Left hindlimb (tissue), 1 donor: ENCODE data around the gene PAWR.
"Not testable (repeated sequence)": the region's sequence is repeated elsewhere in the genome, so short reads cannot be mapped to it uniquely, and the experiment has no call there.

Source experiments
- DNase-seq: peaks from one replicate; pipeline ENCODE4 v3.0.0-alpha.2; 2018

The PAWR gene

GRCh38 chr12:79644274-79645234, 46.2 kb downstream of the PAWR start:
- no peak for DNase-seq

- DNase-seq, result no peak
Observed at GRCh38 chr12:79643821-79644220, 46.9 kb downstream of the PAWR start.

DNA sequence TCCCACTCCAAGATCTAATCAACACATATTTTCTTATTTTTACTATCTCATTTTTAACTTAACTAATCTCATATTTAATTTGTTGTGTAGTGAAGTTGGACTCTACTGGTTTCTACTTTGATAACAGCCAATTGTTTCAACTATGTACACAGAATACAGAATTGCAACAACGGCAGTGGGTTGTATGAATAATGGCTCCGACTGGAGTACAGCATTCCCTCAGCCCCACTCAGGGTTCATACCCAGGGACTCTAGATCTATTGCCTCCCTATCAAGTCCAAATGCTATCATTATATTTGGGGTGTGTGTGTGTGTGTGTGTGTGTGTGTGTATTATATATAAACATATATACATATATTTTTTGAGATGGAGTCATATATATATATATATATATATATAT, 52.3 kb downstream of the PAWR start:
- DNase-seq, result no peak

- DNase-seq, result no peak
Observed at GRCh38 chr12:79637093-79637492, 53.7 kb downstream of the PAWR start.

DNA sequence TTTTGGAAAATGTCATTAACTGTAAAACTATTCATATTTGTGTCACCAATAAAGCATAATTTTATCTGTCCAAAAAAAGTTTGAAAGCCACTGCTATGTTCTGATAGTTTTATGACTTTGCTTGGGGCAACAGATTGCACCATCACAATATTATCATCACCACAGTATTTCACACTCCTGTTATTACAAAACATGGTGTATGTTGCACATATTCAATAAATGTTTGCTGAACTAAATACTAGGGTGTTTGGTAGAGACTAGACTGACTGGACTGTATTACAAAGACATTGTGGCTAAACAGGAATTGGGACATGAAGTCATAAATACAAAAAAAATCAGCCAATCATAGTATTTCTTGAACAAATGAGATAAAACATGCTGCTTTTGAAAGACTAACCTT, 55.1 kb downstream of the PAWR start:
- no peak for DNase-seq

DNA sequence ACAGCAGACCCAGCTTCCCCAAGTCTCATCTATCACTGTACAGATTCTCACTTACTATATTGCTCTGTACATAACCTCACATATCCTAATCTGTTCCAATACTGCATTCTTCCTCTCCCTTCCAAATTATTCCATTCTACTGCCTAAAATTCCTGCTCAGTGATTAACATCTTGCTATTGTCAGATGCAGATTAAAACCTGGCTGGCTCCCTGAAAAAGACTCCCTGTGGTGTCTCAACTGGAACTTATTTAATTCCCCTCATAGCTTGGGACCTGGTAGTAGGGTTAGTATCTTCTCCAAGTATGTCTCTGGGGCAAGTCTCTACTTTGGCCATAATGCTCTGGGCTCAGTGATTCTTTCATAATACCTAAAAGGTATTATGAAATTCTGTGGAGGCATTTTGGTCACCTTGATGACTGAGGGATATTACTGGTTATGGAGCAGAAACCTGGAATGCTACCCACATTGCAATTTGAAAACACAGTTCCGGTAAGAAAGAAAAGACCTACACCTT, 55.8 kb downstream of the PAWR start:
- no peak for DNase-seq

- DNase-seq, result no peak
Observed at GRCh38 chr12:79629561-79629960, 61.2 kb downstream of the PAWR start.

GRCh38 chr12:79626735-79627134, 64.0 kb downstream of the PAWR start:
- not testable (repeated sequence) for DNase-seq

DNA sequence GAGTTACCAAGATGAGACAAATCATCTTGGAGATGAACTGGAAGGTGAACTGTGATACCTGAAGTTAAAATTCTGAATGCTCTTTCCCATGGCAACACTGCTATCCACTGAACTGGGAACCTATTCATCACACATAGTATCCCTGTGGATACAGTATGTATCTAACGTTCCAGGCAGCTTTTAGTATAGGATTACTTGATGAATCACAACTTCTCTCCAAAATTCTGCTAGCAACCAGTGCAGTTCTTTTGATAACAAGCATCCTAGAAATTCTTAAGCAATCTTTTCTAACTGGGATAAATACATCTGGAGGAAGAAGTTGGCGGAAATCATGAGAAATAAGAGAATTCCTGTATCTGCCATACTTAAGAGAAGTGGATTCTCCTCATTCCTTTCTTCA, 66.4 kb downstream of the PAWR start:
- DNase-seq, result no peak

DNA sequence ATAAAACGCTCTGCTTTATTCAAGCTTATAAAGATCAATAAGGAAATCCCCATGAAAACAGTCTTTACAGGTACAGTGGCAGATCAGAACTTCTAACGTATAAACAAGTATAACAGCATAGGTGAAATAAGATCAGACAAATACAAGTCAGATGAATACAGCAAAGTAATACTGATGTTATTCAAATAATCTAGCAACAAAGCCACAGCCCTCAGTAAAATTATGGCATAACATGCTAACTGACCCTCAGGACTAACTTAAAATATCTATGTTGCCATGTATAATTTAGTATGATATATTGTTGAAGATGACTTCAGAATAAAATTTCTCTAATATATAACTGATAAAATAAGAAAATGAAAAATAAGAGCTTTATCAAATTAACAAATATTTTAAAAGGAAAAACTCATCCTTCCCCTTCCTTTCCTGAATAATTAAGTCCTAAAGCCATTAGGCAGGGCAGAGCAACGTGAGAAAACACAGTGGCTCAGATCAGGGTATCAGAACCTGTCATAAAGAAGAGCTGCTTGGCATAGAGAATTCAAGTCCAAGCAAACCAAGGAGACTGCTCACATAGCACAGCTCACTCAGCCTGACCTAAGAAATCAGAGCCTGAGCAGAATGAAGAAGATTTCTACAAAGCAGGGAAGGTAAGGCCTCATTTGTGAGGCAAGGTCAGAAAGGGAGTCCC, 70.7 kb downstream of the PAWR start:
- DNase-seq, result no peak

DNA sequence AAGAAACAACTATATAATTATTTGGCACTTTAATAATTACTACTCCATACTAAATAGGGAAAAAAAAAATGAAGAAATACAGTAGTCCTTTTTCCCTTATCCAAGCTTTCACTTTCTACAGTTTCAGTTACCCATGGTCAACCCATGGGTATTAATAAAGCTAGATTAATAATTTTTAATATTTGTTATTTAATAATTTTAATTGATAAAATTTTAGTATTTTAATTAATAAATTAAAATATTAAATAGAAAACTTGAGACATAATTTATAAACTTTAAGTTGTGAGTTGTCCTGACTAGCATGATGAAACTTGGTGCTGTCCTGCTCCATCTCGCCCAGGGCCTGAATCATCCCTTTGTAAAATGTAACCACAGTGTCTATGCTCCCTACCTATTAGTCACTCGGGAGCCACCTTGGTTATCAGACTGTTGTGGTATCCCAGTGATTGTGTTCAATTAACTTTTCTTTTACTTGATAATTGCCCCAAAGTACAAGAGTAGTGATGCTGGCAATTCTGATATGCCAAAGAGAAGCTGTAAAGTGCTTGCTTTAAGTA, 71.8 kb downstream of the PAWR start:
- no peak for DNase-seq

DNA sequence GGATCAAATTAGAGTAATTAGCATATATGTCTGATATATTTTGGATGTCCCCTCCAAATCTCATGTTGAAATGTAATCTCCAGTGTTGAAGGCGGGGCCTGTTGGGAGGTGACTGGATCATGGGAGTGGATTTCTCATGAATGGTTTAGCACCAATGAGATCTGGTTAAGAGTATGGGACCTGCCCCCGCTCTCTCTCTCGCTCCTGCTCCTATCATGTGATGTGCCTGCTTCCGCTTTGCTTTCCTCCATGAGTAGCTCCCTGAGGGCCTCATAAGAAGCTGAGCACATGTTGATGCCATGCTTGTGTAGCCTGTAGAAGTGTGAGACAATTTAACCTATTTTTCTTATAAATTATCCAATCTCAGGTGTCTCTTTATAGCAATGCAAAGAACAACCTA, 73.1 kb downstream of the PAWR start:
- no peak for DNase-seq

DNA sequence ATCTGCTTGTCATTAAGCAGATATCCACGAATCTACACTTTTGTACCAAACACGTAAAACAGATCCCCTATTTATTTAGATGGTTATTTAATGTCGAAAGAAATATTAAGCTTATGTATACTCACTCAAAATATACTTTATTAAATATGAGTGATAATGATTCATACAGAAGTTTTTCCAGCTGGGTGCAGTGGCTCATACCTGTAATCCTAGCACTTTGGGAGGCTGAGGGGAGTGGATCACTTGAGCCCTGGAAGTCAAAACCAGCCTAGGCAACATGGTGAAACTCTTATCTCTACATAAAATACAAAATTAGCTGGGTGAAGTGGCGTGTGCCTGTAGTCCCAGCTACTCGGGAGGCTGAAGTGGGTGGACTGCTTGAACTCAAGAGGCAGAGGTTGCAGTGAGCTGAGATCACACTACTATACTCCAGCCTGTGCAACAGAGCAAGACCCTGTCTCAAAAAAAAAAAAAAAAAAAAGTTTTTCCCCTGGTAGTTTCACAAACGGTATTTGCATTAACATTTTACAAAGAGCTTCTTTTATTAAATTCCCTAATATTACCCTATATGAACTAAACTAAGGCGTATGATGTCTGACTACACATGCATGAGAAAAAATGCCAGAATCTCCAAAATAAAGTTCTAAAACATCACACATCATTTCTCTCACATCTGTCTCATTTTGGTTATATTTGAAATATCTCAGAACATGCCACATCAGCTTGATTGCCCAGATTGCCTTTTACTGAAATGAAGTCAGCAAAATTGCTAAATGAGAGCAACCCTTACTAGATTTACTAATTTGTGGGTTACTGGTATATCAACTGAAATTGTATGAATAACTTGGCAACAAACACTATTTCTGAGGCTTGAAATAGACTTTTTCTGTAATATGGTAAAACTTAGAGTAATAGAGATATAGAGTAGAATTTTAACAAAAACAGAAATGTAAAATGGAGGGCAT, 74.9 kb downstream of the PAWR start:
- DNase-seq, result no peak

GRCh38 chr12:79614730-79615129, 76.0 kb downstream of the PAWR start:
- DNase-seq, result no peak

DNA sequence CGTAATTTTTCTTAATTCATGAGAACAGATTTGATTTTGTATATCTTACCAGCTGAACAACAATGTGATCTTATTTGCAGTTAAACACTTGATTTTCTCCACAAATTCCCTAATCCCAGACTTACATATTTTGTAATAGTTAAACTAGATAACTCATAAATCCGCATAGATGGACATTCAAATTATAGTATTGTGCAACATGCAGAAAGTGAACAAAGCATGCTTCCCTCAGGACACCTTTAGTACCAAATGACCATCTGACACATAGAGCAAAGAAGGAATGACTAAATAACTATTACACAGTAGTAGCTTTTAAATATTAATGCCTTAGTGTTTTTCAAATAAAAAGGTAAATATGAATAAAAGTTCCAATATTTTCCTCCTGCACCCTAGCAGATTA, 88.9 kb downstream of the PAWR start:
- DNase-seq, result no peak

- no peak for DNase-seq
Observed at GRCh38 chr12:79597910-79598309, 92.9 kb downstream of the PAWR start.

DNA sequence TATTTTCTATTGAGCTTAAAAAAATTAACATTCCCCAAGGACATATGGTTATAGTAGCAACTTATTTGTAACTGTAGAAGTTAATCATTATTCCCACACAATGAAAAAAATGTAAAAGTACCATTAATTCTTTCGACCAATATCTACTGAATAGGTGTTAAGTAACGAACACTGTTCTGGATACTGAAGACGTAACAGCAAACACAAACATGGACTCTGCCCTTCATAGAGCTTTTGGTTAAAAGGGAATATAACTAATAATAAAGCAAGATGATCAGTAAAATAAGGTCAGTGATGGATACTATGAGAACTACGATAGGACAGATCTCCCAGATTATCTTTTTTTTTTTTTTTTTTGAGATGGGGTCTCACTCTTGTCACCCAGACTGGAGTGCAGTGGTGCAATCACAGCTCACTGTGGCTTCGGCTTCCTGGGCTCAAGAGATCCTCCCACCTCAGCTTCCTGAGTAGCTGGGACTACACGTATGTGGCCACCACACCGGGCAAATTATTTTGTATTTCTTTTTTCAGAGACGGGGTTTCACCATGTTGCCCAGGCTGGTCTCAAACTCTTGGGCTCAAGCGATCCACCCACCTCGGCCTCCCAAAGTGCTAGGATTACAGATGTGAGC, 93.9 kb downstream of the PAWR start:
- no peak for DNase-seq

DNA sequence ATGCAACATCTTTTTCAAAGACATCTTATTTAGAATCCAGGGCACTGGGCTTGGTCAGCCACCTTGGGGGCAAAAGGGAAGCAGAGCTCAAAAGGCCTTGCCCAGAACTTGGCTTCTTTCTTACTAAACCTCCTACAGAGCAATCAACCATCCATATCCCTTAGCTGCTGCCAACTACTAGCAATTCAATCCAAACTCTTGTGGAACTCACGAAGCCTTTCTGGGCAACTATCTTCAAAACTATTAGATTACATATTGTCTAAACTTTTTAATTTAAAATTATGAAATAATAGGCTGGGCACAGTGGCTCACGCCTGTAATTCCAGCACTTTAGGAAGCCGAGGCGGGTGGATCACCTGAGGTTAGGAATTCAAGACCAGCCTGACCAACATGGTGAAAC, 95.5 kb downstream of the PAWR start:
- DNase-seq, result no peak

GRCh38 chr12:79592865-79593264, 97.9 kb downstream of the PAWR start:
- DNase-seq, result no peak

DNA sequence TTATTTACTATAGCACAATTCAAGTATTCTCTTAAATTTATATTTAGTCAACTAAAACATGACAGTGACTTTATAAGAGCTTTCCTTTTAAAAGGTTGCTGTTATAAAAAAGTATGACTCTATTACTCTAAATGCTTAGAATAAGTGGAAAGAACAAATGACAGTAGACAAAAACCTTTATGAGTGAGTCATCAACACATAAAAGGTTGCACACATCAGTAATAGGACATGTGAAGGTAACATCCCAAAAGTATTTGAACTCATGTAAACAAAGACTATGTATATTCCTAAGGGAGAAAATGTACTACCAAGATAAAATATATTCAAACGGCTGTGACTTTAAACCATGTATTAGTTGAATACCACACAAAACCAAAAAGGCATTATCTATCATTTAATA, 98.8 kb downstream of the PAWR start:
- no peak for DNase-seq

GRCh38 chr12:79590751-79591150, 100.0 kb downstream of the PAWR start:
- no peak for DNase-seq

GRCh38 chr12:79587368-79587767, 103.4 kb downstream of the PAWR start:
- DNase-seq, result no peak
